ENCODE results near the gene TSPEAR. TPM values are rescaled to one million over a fixed set of nuclear protein-coding genes. Genes with fewer than 3 reads are reported as not detected.
A peak's percentile ranks its signal among the peaks of the same experiment; 100 is the strongest.

Gene TSPEAR
- total RNA-seq, 1 experiment from 2014 or later = not detected

GRCh38 chr21:44478124-44478800, 233.1 kb downstream of the TSPEAR start:
- in situ Hi-C loops (cut with HindIII; ENCODE audit: low pct_unique_long_range_greater_than_20kb, low sequenced_read_pairs) = no loop called here
- no peak for DNase-seq (ENCODE audit: low read depth, low spot score)

GRCh38 chr21:44477712-44478111, 233.7 kb downstream of the TSPEAR start:
- in situ Hi-C loops (cut with HindIII; ENCODE audit: low pct_unique_long_range_greater_than_20kb, low sequenced_read_pairs) = no loop called here

GRCh38 chr21:44477131-44477530, 234.2 kb downstream of the TSPEAR start:
- no peak for DNase-seq (ENCODE audit: low read depth, low spot score)
- in situ Hi-C loops (cut with HindIII; ENCODE audit: low pct_unique_long_range_greater_than_20kb, low sequenced_read_pairs) = no loop called here

More at GRCh38 chr21:44477712-44478111, 233.7 kb downstream of the TSPEAR start:
- DNase-seq (ENCODE audit: low read depth, low spot score) = no peak

GRCh38 chr21:44475266-44475845, 236.0 kb downstream of the TSPEAR start:
- DNase-seq (ENCODE audit: low read depth, low spot score) = peak; percentile 37
- in situ Hi-C loops (cut with HindIII; ENCODE audit: low pct_unique_long_range_greater_than_20kb, low sequenced_read_pairs) = no loop called here

- no peak for DNase-seq (ENCODE audit: low read depth, low spot score)
- in situ Hi-C loops (cut with HindIII; ENCODE audit: low pct_unique_long_range_greater_than_20kb, low sequenced_read_pairs) = no loop called here
Observed at GRCh38 chr21:44473915-44474555, 237.3 kb downstream of the TSPEAR start.

GRCh38 chr21:44471996-44472395, 239.4 kb downstream of the TSPEAR start:
- in situ Hi-C loops (cut with HindIII; ENCODE audit: low pct_unique_long_range_greater_than_20kb, low sequenced_read_pairs) = no loop called here
- DNase-seq (ENCODE audit: low read depth, low spot score) = no peak

- in situ Hi-C loops (cut with HindIII; ENCODE audit: low pct_unique_long_range_greater_than_20kb, low sequenced_read_pairs) = no loop called here
- no peak for DNase-seq (ENCODE audit: low read depth, low spot score)
Observed at GRCh38 chr21:44471341-44471740, 240.0 kb downstream of the TSPEAR start.

GRCh38 chr21:44467859-44468195, 243.5 kb downstream of the TSPEAR start:
- in situ Hi-C loops (cut with HindIII; ENCODE audit: low pct_unique_long_range_greater_than_20kb, low sequenced_read_pairs) = no loop called here
- no peak for DNase-seq (ENCODE audit: low read depth, low spot score)

GRCh38 chr21:44466996-44467858, 244.1 kb downstream of the TSPEAR start:
- in situ Hi-C loops (cut with HindIII; ENCODE audit: low pct_unique_long_range_greater_than_20kb, low sequenced_read_pairs) = no loop called here
- DNase-seq (ENCODE audit: low read depth, low spot score) = no peak

GRCh38 chr21:44466351-44466954, 244.9 kb downstream of the TSPEAR start:
- no peak for DNase-seq (ENCODE audit: low read depth, low spot score)
- in situ Hi-C loops (cut with HindIII; ENCODE audit: low pct_unique_long_range_greater_than_20kb, low sequenced_read_pairs) = no loop called here

GRCh38 chr21:44464351-44464750, 247.0 kb downstream of the TSPEAR start:
- no peak for DNase-seq (ENCODE audit: low read depth, low spot score)
- in situ Hi-C loops (cut with HindIII; ENCODE audit: low pct_unique_long_range_greater_than_20kb, low sequenced_read_pairs) = no loop called here

- in situ Hi-C loops (cut with HindIII; ENCODE audit: low pct_unique_long_range_greater_than_20kb, low sequenced_read_pairs) = no loop called here
- DNase-seq (ENCODE audit: low read depth, low spot score) = no peak
Observed at GRCh38 chr21:44463724-44464123, 247.6 kb downstream of the TSPEAR start.

GRCh38 chr21:44462834-44463200, 248.6 kb downstream of the TSPEAR start:
- in situ Hi-C loops (cut with HindIII; ENCODE audit: low pct_unique_long_range_greater_than_20kb, low sequenced_read_pairs) = no loop called here
- no peak for DNase-seq (ENCODE audit: low read depth, low spot score)

GRCh38 chr21:44462086-44462833, 249.1 kb downstream of the TSPEAR start:
- DNase-seq (ENCODE audit: low read depth, low spot score) = no peak
- in situ Hi-C loops (cut with HindIII; ENCODE audit: low pct_unique_long_range_greater_than_20kb, low sequenced_read_pairs) = no loop called here

- in situ Hi-C loops (cut with HindIII; ENCODE audit: low pct_unique_long_range_greater_than_20kb, low sequenced_read_pairs) = no loop called here
- DNase-seq (ENCODE audit: low read depth, low spot score) = no peak
Observed at GRCh38 chr21:44461464-44462001, 249.8 kb downstream of the TSPEAR start.

GRCh38 chr21:44461005-44461404, 250.4 kb downstream of the TSPEAR start:
- in situ Hi-C loops (cut with HindIII; ENCODE audit: low pct_unique_long_range_greater_than_20kb, low sequenced_read_pairs) = no loop called here
- no peak for DNase-seq (ENCODE audit: low read depth, low spot score)

- in situ Hi-C loops (cut with HindIII; ENCODE audit: low pct_unique_long_range_greater_than_20kb, low sequenced_read_pairs) = no loop called here
- DNase-seq (ENCODE audit: low read depth, low spot score) = no peak
Observed at GRCh38 chr21:44460441-44460755, 251.0 kb downstream of the TSPEAR start.
